ENCODE results near the gene BTBD1.
"Not testable (repeated sequence)": the region's sequence is repeated elsewhere in the genome, so short reads cannot be mapped to it uniquely, and the experiment has no call there.

Gene BTBD1

DNA sequence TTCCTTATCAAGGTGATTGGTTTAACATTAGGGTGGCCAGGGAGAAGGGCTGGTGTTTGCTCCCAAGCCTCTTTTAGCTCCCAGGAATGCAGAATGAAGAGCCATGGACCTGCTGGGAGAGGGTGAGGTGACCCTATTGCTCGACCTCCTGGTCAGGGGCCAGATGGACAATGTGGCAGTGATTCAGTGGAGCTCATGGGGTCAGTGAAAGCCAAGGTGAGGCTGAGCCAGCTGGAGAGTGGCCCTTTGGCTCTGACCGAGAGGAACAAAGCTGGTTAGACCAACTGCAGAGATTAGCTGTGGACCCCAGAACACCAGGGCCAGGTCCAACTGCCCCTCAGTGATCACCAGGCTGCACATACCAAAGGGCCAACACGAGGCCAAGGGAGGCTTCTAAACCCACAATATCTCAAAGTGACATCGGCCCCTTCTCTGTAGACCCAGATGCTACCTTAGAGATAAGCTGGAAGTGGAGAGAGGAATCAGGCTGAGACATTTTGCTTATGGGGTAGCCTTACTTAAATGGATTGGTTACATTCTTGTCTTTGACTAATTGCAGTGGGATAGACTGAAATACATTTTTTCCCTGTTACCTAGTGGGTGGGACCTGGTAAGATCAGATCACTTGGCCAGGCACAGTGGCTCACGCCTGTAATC lies 15.8 kb upstream of the BTBD1 start:
- no peaks in the 10 kb centered on the region for H4K20me1 ChIP-seq (ENCODE audit: insufficient read depth)
- no peaks in the 10 kb centered on the region for H3K36me3 ChIP-seq (ENCODE audit: insufficient read depth)
- no peak overlapping the region for H3K4me3 ChIP-seq (IDR thresholded peaks at IDR 0.05; ENCODE audit: insufficient read depth, low read depth, low read length)
- H3K27ac ChIP-seq, result no peak overlapping the region
- H3K4me1 ChIP-seq (ENCODE audit: low read depth, poor library complexity, severe bottlenecking), result no peaks in the 10 kb centered on the region
- no peak overlapping the region for H3K4me2 ChIP-seq
- H3K27me3 ChIP-seq (ENCODE audit: insufficient read depth, low read depth), result no peaks in the 10 kb centered on the region
- H3K79me2 ChIP-seq (ENCODE audit: insufficient read depth, low read depth), result no peaks in the 10 kb centered on the region
- TF ChIP-seq, protein P1, sequence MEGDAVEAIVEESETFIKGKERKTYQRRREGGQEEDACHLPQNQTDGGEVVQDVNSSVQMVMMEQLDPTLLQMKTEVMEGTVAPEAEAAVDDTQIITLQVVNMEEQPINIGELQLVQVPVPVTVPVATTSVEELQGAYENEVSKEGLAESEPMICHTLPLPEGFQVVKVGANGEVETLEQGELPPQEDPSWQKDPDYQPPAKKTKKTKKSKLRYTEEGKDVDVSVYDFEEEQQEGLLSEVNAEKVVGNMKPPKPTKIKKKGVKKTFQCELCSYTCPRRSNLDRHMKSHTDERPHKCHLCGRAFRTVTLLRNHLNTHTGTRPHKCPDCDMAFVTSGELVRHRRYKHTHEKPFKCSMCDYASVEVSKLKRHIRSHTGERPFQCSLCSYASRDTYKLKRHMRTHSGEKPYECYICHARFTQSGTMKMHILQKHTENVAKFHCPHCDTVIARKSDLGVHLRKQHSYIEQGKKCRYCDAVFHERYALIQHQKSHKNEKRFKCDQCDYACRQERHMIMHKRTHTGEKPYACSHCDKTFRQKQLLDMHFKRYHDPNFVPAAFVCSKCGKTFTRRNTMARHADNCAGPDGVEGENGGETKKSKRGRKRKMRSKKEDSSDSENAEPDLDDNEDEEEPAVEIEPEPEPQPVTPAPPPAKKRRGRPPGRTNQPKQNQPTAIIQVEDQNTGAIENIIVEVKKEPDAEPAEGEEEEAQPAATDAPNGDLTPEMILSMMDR (conservative IDR thresholded peaks at IDR 0.05; ENCODE audit: low read depth, low read length), result no peak
- no peak overlapping the region for H2AFZ ChIP-seq (ENCODE audit: low read depth)
- no peak overlapping the region for H3K9ac ChIP-seq

DNA sequence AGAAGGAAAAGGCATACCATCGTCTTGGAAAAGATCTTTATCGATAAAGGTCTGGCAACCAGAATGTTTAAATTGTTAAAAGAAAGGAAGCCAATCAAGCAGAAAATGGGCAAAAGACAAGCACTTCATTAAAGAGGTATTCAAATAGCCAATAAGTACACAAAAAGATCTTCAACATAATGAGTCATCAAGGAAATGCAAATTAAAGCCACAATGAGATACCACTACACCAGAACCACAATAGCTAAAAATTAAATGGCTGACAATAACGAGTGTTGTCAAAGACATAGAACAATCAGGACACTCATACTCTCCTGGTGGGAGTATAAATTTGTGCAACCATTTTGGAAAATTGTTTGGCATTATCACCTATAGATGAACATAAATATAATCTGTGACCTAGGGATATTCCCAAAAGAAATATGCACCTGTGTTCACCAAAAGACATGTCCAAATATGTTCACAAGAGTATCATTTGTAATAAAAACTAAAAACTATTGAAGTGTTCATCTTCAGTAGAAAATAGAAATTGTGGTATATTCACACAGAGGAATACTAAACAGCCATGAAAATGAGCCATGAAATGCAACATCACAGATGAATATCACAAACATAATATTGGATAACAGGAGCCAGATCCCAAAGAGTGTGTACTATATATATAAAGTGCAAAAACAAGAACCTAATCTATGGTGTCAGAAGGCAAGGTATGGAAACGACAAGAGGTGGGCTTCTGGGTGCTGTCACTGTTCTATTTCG lies 14.4 kb upstream of the BTBD1 start:
- H3K79me2 ChIP-seq (ENCODE audit: insufficient read depth, low read depth), result no peaks in the 10 kb centered on the region
- H3K4me1 ChIP-seq (ENCODE audit: low read depth, poor library complexity, severe bottlenecking), result no peaks in the 10 kb centered on the region
- TF ChIP-seq, protein P1 (conservative IDR thresholded peaks at IDR 0.05; ENCODE audit: low read depth, low read length), result no peak
- H4K20me1 ChIP-seq (ENCODE audit: insufficient read depth), result no peaks in the 10 kb centered on the region
- H3K27ac ChIP-seq, result no peak overlapping the region
- no peak overlapping the region for H2AFZ ChIP-seq (ENCODE audit: low read depth)
- no peaks in the 10 kb centered on the region for H3K36me3 ChIP-seq (ENCODE audit: insufficient read depth)
- no peak overlapping the region for H3K4me3 ChIP-seq (IDR thresholded peaks at IDR 0.05; ENCODE audit: insufficient read depth, low read depth, low read length)
- no peak overlapping the region for H3K9ac ChIP-seq
- H3K27me3 ChIP-seq (ENCODE audit: insufficient read depth, low read depth), result no peaks in the 10 kb centered on the region
- H3K4me2 ChIP-seq, result no peak overlapping the region

DNA sequence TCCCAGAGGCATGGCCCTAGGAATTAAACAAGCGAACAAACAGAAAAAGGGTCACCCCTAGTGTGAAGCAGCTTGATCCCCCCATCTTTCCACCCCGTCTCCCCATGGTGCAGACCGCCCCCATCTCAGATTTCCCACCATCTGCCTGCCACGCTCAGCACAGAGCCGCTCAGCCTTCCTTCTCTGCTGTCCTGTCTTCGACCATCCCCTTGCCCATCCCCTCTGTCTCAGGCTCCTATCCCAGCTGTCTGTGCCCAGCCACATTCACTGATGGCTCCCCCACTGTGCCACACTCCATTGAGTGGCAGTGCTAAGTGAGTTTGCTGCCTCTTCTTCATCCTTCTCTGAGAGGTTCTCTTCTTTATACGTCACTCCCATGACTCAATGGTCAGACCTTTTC lies 11.7 kb upstream of the BTBD1 start:
- H3K4me1 ChIP-seq (ENCODE audit: low read depth, poor library complexity, severe bottlenecking), result no peaks in the 10 kb centered on the region

DNA sequence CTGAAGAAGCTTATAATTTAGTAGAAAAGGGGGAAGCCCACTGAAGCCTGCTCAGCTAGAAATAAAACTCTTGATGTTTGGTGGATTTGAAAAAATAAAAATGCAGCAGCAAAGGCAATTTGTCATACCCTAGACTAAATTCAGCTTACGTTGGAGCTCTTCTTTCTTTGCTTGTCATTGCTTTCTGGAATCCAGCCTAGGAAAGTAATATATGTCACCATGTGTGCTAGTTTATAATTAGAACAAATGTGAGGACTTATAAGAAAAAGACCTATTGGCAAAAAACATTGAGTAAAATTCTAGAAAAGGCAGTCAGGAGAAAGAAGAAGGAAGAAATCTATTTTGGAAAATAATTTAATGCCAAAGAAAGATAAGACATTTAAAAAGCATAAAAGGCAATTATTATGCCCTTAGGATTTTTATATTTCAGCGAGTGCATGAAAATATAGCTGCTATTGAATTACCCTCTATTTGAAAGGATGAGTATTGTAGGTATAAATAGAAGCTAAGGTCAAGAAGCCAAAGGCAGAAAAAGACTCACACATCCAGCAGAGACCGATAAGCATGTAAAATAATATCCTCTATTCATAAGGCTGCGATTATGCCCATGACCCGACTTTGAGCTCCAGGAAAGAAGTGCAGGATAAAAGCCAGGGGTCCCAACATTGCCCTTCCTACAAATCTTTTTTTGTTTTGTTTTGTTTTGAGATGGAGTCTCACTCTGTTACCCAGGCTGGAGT lies 10.6 kb upstream of the BTBD1 start:
- H4K20me1 ChIP-seq (ENCODE audit: insufficient read depth), result no peaks in the 10 kb centered on the region
- H3K27ac ChIP-seq, result no peak overlapping the region
- no peak overlapping the region for H3K9ac ChIP-seq
- TF ChIP-seq, protein P1 (conservative IDR thresholded peaks at IDR 0.05; ENCODE audit: low read depth, low read length), result no peak
- no peak overlapping the region for H3K4me3 ChIP-seq (IDR thresholded peaks at IDR 0.05; ENCODE audit: insufficient read depth, low read depth, low read length)
- H3K4me2 ChIP-seq, result no peak overlapping the region
- no peaks in the 10 kb centered on the region for H3K27me3 ChIP-seq (ENCODE audit: insufficient read depth, low read depth)
- H2AFZ ChIP-seq (ENCODE audit: low read depth), result no peak overlapping the region
- H3K36me3 ChIP-seq (ENCODE audit: insufficient read depth), result no peaks in the 10 kb centered on the region
- H3K4me1 ChIP-seq (ENCODE audit: low read depth, poor library complexity, severe bottlenecking), result no peaks in the 10 kb centered on the region
- H3K79me2 ChIP-seq (ENCODE audit: insufficient read depth, low read depth), result no peaks in the 10 kb centered on the region

More for the DNA sequence above, 11.7 kb upstream of the BTBD1 start:
- no peak overlapping the region for H3K27ac ChIP-seq
- no peak overlapping the region for H2AFZ ChIP-seq (ENCODE audit: low read depth)
- H3K4me2 ChIP-seq, result no peak overlapping the region
- H3K9ac ChIP-seq, result no peak overlapping the region
- no peaks in the 10 kb centered on the region for H4K20me1 ChIP-seq (ENCODE audit: insufficient read depth)
- no peak overlapping the region for H3K4me3 ChIP-seq (IDR thresholded peaks at IDR 0.05; ENCODE audit: insufficient read depth, low read depth, low read length)
- H3K36me3 ChIP-seq (ENCODE audit: insufficient read depth), result no peaks in the 10 kb centered on the region
- H3K79me2 ChIP-seq (ENCODE audit: insufficient read depth, low read depth), result no peaks in the 10 kb centered on the region
- no peaks in the 10 kb centered on the region for H3K27me3 ChIP-seq (ENCODE audit: insufficient read depth, low read depth)
- TF ChIP-seq, protein P1 (conservative IDR thresholded peaks at IDR 0.05; ENCODE audit: low read depth, low read length), result no peak

DNA sequence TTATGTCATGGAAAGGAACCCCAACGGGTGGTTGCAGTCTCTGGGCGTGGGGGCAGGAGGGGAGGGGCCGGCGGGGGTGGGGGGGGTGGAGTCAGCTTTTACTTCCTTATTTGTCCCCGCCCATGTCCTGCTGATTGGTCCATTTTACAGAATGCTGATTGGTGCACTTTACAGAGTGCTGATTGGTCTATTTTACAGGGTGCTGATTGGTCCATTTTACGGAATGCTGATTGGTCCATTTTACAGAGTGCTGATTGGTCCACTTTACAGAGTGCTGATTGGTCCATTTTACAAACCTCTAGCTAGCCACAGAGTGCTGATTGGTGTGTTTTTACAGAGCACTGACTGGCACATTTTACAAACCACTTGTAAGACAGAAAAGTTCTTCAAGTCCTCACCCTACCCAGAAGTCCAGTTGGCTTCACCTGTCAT lies 2.2 kb upstream of the BTBD1 start:
- Histone ChIP-seq H3K4me1 (ENCODE audit: low read depth, poor library complexity, severe bottlenecking) (peaks cover 20% of the 10 kb centered on the region), H3K79me2 (ENCODE audit: insufficient read depth, low read depth) (peaks cover 23% of the 10 kb centered on the region), H4K20me1 (ENCODE audit: insufficient read depth) (peaks cover 15% of the 10 kb centered on the region; the same call in 1 of the 2 replicates)
- H3K4me3 ChIP-seq (IDR thresholded peaks at IDR 0.05; ENCODE audit: insufficient read depth, low read depth, low read length); H3K4me2 ChIP-seq; H2AFZ ChIP-seq (ENCODE audit: low read depth); H3K9ac ChIP-seq; H3K36me3 ChIP-seq (ENCODE audit: insufficient read depth); H3K27me3 ChIP-seq (ENCODE audit: insufficient read depth, low read depth); H3K27ac ChIP-seq: not testable (repeated sequence)
